BLaER1 treated with 17β-estradiol and CSF1 and Interleukin-3, amounts not matched to agents 10 nM and 100 nM (cell line): Measurements from ENCODE around the gene COL12A1.

Source experiments
- H3K27ac ChIP-seq, 11 experiments: shearing (Covaris generic); formaldehyde crosslinking; 2 replicates each; pipeline ENCODE4 v1.8.1; 2022
- H3K27me3 ChIP-seq, 11 experiments: shearing (Covaris generic); formaldehyde crosslinking; 2 replicates each; pipeline ENCODE4 v1.8.1; 2022
- H3K36me3 ChIP-seq, 11 experiments: shearing (Covaris generic); formaldehyde crosslinking; 2 replicates each; pipeline ENCODE4 v1.8.1; 2022
- H3K4me1 ChIP-seq, 10 experiments: shearing (Covaris generic); formaldehyde crosslinking; 2 replicates each; pipeline ENCODE4 v1.8.1; 2022
- H3K4me2 ChIP-seq, 11 experiments: shearing (Covaris generic); formaldehyde crosslinking; 2 replicates each; pipeline ENCODE4 v1.8.1; 2022
- H3K4me3 ChIP-seq, 10 experiments: shearing (Covaris generic); formaldehyde crosslinking; 2 replicates each; pipeline ENCODE4 v1.8.1; 2022
- H3K9ac ChIP-seq, 11 experiments: shearing (Covaris generic); formaldehyde crosslinking; 2 replicates each; pipeline ENCODE4 v1.8.1; 2022
- H3K9me3 ChIP-seq, 11 experiments: shearing (Covaris generic); formaldehyde crosslinking; replicated peaks in 1 of 11; 2 replicates each; pipeline ENCODE4 v1.8.1; 2022
- H4K20me1 ChIP-seq, 11 experiments: shearing (Covaris generic); formaldehyde crosslinking; 2 replicates each; pipeline ENCODE4 v1.8.1; 2022
- Cebpa-rat ChIP-seq, 11 experiments: shearing (Covaris generic); IDR thresholded peaks; 2 replicates each; pipeline ENCODE4 v1.8.1; 2022

COL12A1 gene

DNA sequence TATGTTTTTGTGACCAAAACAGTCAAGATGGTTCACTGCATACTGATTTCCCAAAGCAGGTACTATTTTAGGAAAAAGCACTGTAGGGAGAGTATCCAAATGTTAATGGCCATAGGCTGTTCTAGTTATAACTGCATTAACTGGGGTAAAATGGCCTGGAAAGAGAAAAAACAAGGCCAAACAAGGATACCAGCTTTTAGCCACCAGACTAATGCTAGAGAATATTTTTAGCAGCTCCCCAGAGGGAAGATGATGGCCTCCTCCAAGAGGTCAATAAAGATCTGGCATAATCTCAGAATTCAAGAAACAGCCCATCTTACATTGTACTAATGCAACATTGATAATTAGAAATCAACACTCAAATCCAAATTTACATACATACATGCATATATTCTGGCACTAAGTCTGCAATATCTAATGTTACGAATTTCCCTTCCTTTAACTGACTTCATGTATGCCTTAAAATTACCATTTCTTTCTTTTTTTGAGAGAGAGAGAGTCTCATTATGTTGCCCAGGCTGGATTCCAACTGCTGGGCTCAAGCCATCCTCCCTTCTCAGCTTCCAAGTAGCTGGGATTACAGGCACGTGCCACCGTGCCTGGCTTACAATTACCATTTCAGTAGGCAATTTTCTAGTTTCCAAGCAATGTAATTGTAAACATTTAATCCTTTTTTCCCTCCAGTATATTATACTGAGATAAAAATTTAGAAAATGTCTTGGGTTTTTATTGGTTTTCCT lies 28.4 kb upstream of the COL12A1 start:
- Histone ChIP-seq H3K4me3 (no peak overlapping the region), H3K27ac (no peak overlapping the region), H3K9ac (no peak overlapping the region), H3K4me2 (peak overlapping the region in 3 of 11 experiments; percentile 4 to 34 (median 21); a peak in 4 of 22 replicates), H3K36me3 (peaks cover 27 to 41% (median 34%) of the 10 kb centered on the region in 11 experiments), H3K4me1 (peaks cover 0 to 24% (median 5%) of the 10 kb centered on the region in 10 experiments; a peak in 9 of 20 replicates), H3K9me3 (no peaks in the 10 kb centered on the region), H4K20me1 (peaks cover 0 to 11% (median 5%) of the 10 kb centered on the region in 11 experiments; a peak in 6 of 22 replicates), H3K27me3 (no peaks in the 10 kb centered on the region)
- TF ChIP-seq Cebpa-rat (IDR thresholded peaks at IDR 0.05), result no peak

GRCh38 chr6:75233092-75233615 lies 27.3 kb upstream of the COL12A1 start:
- Histone ChIP-seq H3K27me3 (no peaks in the 10 kb centered on the region), H3K9me3 (no peaks in the 10 kb centered on the region), H3K4me3 (no peak overlapping the region), H3K9ac (no peak overlapping the region), H4K20me1 (0 out of 22 replicates have a peak, but pooled peaks cover 0 to 5% (median 0%) of the 10 kb centered on the region in 11 experiments), H3K4me1 (peaks cover 0 to 24% (median 5%) of the 10 kb centered on the region in 10 experiments; a peak in 9 of 20 replicates), H3K36me3 (peaks cover 18 to 30% (median 22%) of the 10 kb centered on the region in 11 experiments), H3K4me2 (no peak overlapping the region), H3K27ac (no peak overlapping the region)
- no peak for TF ChIP-seq Cebpa-rat (IDR thresholded peaks at IDR 0.05)

DNA sequence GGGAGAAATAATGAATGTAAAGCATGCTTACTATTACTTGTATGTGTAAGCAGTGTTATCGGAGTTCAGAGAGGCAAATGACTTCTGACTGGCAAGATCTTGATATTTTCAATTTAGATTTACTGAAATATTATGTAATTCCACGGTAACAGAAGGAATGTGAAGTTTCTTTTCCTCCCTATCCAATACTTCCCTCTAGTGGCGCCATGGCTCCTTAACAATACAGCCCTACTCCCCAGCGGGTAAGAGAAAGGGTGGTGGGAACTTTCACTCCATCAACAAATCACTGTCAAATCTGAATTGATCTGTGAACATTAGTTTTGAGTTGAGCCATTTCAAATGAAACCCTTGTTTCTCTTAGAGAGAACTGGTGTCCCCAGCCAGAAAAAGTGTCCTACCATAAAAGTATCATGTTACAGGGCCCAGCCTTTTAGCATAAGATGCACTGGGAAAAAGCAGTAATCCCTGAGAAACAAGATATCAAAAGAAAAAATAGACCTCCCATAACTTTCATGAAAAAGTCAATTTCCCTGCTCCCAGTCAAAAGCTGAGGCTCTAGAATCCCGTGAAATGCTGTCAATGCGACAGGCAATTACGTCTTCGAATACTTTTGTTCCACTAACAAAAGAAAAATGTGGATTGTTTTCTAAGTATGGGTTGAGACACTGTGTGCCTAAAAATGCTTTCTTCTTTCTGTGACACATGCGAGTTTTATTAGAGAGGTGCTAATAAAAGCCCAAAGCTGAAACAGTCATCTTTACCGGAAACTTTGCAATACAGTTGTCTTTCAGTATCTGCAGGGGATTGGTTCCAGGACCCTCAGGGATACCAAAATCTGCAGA lies 24.9 kb upstream of the COL12A1 start:
- no peaks in the 10 kb centered on the region for H3K27me3 ChIP-seq
- no peaks in the 10 kb centered on the region for H4K20me1 ChIP-seq
- no peak overlapping the region for H3K27ac ChIP-seq
- peaks cover 0 to 6% (median under 1%) of the 10 kb centered on the region in 11 experiments; a peak in 4 of 22 replicates for H3K36me3 ChIP-seq
- H3K4me1 ChIP-seq, result peaks cover 0 to 12% (median 0%) of the 10 kb centered on the region in 10 experiments; a peak in 5 of 20 replicates
- TF ChIP-seq Cebpa-rat (IDR thresholded peaks at IDR 0.05), result no peak
- no peak overlapping the region for H3K9ac ChIP-seq
- no peaks in the 10 kb centered on the region for H3K9me3 ChIP-seq
- no peak overlapping the region for H3K4me2 ChIP-seq
- H3K4me3 ChIP-seq, result no peak overlapping the region

GRCh38 chr6:75224303-75224926 lies 18.6 kb upstream of the COL12A1 start:
- H3K27ac ChIP-seq, result no peak overlapping the region
- TF ChIP-seq Cebpa-rat (IDR thresholded peaks at IDR 0.05), result no peak
- no peak overlapping the region for H3K4me3 ChIP-seq
- no peaks in the 10 kb centered on the region for H3K27me3 ChIP-seq
- H4K20me1 ChIP-seq, result no peaks in the 10 kb centered on the region
- no peaks in the 10 kb centered on the region for H3K9me3 ChIP-seq
- peaks cover 0 to 4% (median 0%) of the 10 kb centered on the region in 10 experiments; a peak in 1 of 20 replicates for H3K4me1 ChIP-seq
- H3K4me2 ChIP-seq, result no peak overlapping the region
- no peak overlapping the region for H3K9ac ChIP-seq
- H3K36me3 ChIP-seq, result no peaks in the 10 kb centered on the region

GRCh38 chr6:75223428-75223827 lies 17.6 kb upstream of the COL12A1 start:
- H3K9me3 ChIP-seq, result no peaks in the 10 kb centered on the region
- no peaks in the 10 kb centered on the region for H3K27me3 ChIP-seq
- H4K20me1 ChIP-seq, result no peaks in the 10 kb centered on the region
- H3K36me3 ChIP-seq, result no peaks in the 10 kb centered on the region
- no peak for TF ChIP-seq Cebpa-rat (IDR thresholded peaks at IDR 0.05)
- no peak overlapping the region for H3K9ac ChIP-seq
- H3K4me2 ChIP-seq, result no peak overlapping the region
- peaks cover 0 to 4% (median 0%) of the 10 kb centered on the region in 10 experiments; a peak in 1 of 20 replicates for H3K4me1 ChIP-seq
- H3K27ac ChIP-seq, result no peak overlapping the region
- H3K4me3 ChIP-seq, result no peak overlapping the region

GRCh38 chr6:75222261-75222660 lies 16.4 kb upstream of the COL12A1 start:
- H3K36me3 ChIP-seq, result no peaks in the 10 kb centered on the region
- no peaks in the 10 kb centered on the region for H3K27me3 ChIP-seq
- no peaks in the 10 kb centered on the region for H3K9me3 ChIP-seq
- no peak for TF ChIP-seq Cebpa-rat (IDR thresholded peaks at IDR 0.05)
- H3K4me2 ChIP-seq, result no peak overlapping the region
- H3K27ac ChIP-seq, result no peak overlapping the region
- H3K9ac ChIP-seq, result no peak overlapping the region
- no peaks in the 10 kb centered on the region for H4K20me1 ChIP-seq
- H3K4me1 ChIP-seq, result peaks cover 0 to 13% (median 0%) of the 10 kb centered on the region in 10 experiments; a peak in 6 of 20 replicates
- no peak overlapping the region for H3K4me3 ChIP-seq

DNA sequence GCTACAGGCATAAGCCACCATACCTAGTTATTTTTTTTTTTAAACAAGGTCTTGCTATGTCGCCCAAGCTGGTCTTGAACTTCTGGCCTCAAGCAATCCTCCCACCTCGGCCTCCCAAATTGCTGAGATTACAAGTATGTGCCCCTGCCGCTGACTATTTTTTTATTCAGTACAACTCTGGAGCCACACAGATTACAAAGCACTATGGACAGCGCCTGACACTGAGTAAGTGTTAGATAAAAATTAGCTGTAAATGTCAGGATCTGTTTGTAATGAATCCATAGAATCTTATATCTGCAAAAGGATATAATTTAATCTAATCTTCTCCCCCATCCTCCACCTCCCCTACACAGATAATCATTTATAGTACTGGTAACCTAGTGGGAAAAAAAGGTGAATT lies 15.3 kb upstream of the COL12A1 start:
- Histone ChIP-seq H3K4me1 (peaks cover 0 to 16% (median 0%) of the 10 kb centered on the region in 10 experiments; a peak in 6 of 20 replicates), H3K9me3 (no peaks in the 10 kb centered on the region), H3K4me3 (no peak overlapping the region), H3K27ac (no peak overlapping the region), H3K27me3 (no peaks in the 10 kb centered on the region), H3K4me2 (no peak overlapping the region), H3K36me3 (no peaks in the 10 kb centered on the region), H3K9ac (no peak overlapping the region), H4K20me1 (no peaks in the 10 kb centered on the region)
- TF ChIP-seq Cebpa-rat (IDR thresholded peaks at IDR 0.05), result no peak

DNA sequence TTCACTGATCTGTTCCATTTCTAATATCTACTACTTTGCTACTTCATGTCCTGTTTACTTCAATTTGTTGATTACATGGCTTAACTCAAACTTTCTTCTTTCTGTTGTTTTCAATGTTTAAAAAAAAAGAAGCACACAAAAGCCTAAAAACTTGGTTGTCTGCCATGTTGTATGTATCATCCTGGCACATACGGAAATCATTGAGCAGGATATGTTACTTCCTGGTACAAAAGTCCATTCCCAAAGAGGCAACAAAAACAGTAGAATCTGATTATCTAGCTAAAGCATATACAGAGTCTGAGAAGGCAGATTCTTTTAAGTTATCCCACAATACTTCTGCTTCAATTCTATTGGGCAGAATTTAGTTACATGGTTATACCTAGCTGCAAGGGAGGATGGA lies 14.5 kb upstream of the COL12A1 start:
- Histone ChIP-seq H3K4me2 (no peak overlapping the region), H3K36me3 (no peaks in the 10 kb centered on the region), H3K27me3 (no peaks in the 10 kb centered on the region), H3K9me3 (no peaks in the 10 kb centered on the region), H3K9ac (no peak overlapping the region), H3K27ac (no peak overlapping the region), H3K4me1 (peaks cover 0 to 16% (median 0%) of the 10 kb centered on the region in 10 experiments; a peak in 6 of 20 replicates), H4K20me1 (no peaks in the 10 kb centered on the region), H3K4me3 (no peak overlapping the region)
- TF ChIP-seq Cebpa-rat (IDR thresholded peaks at IDR 0.05), result no peak

- H4K20me1 ChIP-seq, result no peaks in the 10 kb centered on the region
- TF ChIP-seq Cebpa-rat (IDR thresholded peaks at IDR 0.05), result no peak
- H3K27ac ChIP-seq, result no peak overlapping the region
- H3K4me2 ChIP-seq, result no peak overlapping the region
- H3K9me3 ChIP-seq, result no peaks in the 10 kb centered on the region
- H3K4me3 ChIP-seq, result no peak overlapping the region
- H3K9ac ChIP-seq, result no peak overlapping the region
- no peaks in the 10 kb centered on the region for H3K27me3 ChIP-seq
- H3K4me1 ChIP-seq, result peaks cover 0 to 16% (median 0%) of the 10 kb centered on the region in 10 experiments; a peak in 6 of 20 replicates
- H3K36me3 ChIP-seq, result no peaks in the 10 kb centered on the region
These were observed 13.4 kb upstream of the COL12A1 start for GRCh38 chr6:75219263-75219662.
